DOHH2 (cell line): Measurements from ENCODE around the gene S100A8.

ENCODE experiments used
- H3F3A ChIP-seq: fragments of 200-600 bp; sonication (generic), shearing (Covaris generic); 2 replicates; pipeline ENCODE4 v1.6.0; 2016; ENCODE audit warnings: antibody characterized with exemption, mild to moderate bottlenecking; ENCODE audit not compliant: control insufficient read depth, insufficient read depth
- H3K27ac ChIP-seq: fragments of 200-600 bp; sonication (generic); 2 replicates; pipeline ENCODE4 v1.5.1; 2014; ENCODE audit warnings: low read depth, mild to moderate bottlenecking, low read length, moderate library complexity
- H3K27me3 ChIP-seq: fragments of 200-600 bp; sonication (generic); 2 replicates; pipeline ENCODE4 v1.6.1; 2014; ENCODE audit warnings: mild to moderate bottlenecking, low read length, mixed read lengths; ENCODE audit not compliant: control insufficient read depth
- H3K36me3 ChIP-seq: fragments of 200-600 bp; sonication (generic); 2 replicates; pipeline ENCODE4 v1.6.1; 2014; ENCODE audit warnings: mild to moderate bottlenecking, low read length, moderate library complexity, mixed read lengths; ENCODE audit not compliant: control insufficient read depth
- H3K4me1 ChIP-seq: fragments of 200-600 bp; sonication (generic); 2 replicates; pipeline ENCODE4 v1.6.1; 2014; ENCODE audit warnings: mild to moderate bottlenecking, low read length, mixed read lengths; ENCODE audit not compliant: control insufficient read depth
- H3K4me2 ChIP-seq: fragments of 200-600 bp; sonication (generic); 2 replicates; pipeline ENCODE4 v1.6.0; 2014; ENCODE audit warnings: mild to moderate bottlenecking, low read length, moderate library complexity
- H3K4me3 ChIP-seq: fragments of 200-600 bp; sonication (generic); 2 replicates; pipeline ENCODE4 v1.5.1; 2014; ENCODE audit warnings: mild to moderate bottlenecking, low read length, mixed read lengths
- H3K79me2 ChIP-seq: fragments of 200-600 bp; sonication (generic); 2 replicates; pipeline ENCODE4 v1.6.1; 2014; ENCODE audit warnings: mild to moderate bottlenecking, low read length, mixed read lengths; ENCODE audit not compliant: control insufficient read depth
- H3K9me2 ChIP-seq: fragments of 200-600 bp; sonication (generic); replicated peaks from 2 replicates; pipeline ENCODE4 v1.6.1; 2014; ENCODE audit warnings: mild to moderate bottlenecking, low read length, mixed read lengths; ENCODE audit not compliant: control insufficient read depth
- H3K9me3 ChIP-seq: fragments of 200-600 bp; sonication (generic); 2 replicates; pipeline ENCODE4 v1.6.1; 2014; ENCODE audit warnings: antibody characterized with exemption, low read length, mixed read lengths; ENCODE audit not compliant: control insufficient read depth, insufficient read depth
- H4K20me1 ChIP-seq: fragments of 200-600 bp; sonication (generic); 2 replicates; pipeline ENCODE4 v1.6.0; 2014; ENCODE audit warnings: low read depth, mild to moderate bottlenecking, antibody characterized with exemption, low read length, moderate library complexity; ENCODE audit not compliant: control insufficient read depth, insufficient read depth
- EZH2phosphoT487 ChIP-seq: fragments of 200-600 bp; sonication (generic); IDR thresholded peaks from 2 replicates; pipeline ENCODE4 v1.6.1; 2017; ENCODE audit warnings: borderline replicate concordance, mild to moderate bottlenecking, antibody characterized with exemption, low read length, moderate library complexity, mixed read lengths
- TF ChIP-seq, protein P1 (sequence below): fragments of 200-600 bp; sonication (generic); IDR thresholded peaks from one replicate; pipeline ENCODE4 v1.5.1; 2014; ENCODE audit warnings: antibody characterized with exemption, mild to moderate bottlenecking, low read depth, low read length; ENCODE audit not compliant: poor library complexity, severe bottlenecking

S100A8 gene

DNA sequence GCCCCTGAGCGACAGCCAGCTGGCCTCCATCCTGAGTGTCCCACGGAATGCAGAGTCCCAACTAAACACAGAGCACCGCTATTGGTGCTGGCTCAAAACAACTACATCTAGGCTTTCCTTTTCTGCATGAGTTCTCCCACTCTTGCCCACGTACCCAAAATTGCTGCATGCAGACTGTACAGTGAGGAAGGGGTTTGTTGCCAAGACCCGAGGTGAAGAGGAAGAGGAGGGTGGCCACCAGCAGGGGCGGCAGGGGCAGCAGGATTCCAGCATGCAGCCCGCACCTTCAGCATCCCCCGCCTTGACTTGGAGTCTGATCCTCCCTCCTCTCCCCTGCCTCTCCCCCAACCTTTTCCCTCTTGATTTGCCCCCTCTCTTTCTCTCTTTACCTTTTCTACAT is 25.2 kb downstream of the S100A8 start:
- H3K4me2 ChIP-seq = no peak overlapping the region
- no peaks in the 10 kb centered on the region for H3F3A ChIP-seq
- TF ChIP-seq EZH2phosphoT487 = no peak
- TF ChIP-seq, protein P1, sequence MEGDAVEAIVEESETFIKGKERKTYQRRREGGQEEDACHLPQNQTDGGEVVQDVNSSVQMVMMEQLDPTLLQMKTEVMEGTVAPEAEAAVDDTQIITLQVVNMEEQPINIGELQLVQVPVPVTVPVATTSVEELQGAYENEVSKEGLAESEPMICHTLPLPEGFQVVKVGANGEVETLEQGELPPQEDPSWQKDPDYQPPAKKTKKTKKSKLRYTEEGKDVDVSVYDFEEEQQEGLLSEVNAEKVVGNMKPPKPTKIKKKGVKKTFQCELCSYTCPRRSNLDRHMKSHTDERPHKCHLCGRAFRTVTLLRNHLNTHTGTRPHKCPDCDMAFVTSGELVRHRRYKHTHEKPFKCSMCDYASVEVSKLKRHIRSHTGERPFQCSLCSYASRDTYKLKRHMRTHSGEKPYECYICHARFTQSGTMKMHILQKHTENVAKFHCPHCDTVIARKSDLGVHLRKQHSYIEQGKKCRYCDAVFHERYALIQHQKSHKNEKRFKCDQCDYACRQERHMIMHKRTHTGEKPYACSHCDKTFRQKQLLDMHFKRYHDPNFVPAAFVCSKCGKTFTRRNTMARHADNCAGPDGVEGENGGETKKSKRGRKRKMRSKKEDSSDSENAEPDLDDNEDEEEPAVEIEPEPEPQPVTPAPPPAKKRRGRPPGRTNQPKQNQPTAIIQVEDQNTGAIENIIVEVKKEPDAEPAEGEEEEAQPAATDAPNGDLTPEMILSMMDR = no peak

DNA sequence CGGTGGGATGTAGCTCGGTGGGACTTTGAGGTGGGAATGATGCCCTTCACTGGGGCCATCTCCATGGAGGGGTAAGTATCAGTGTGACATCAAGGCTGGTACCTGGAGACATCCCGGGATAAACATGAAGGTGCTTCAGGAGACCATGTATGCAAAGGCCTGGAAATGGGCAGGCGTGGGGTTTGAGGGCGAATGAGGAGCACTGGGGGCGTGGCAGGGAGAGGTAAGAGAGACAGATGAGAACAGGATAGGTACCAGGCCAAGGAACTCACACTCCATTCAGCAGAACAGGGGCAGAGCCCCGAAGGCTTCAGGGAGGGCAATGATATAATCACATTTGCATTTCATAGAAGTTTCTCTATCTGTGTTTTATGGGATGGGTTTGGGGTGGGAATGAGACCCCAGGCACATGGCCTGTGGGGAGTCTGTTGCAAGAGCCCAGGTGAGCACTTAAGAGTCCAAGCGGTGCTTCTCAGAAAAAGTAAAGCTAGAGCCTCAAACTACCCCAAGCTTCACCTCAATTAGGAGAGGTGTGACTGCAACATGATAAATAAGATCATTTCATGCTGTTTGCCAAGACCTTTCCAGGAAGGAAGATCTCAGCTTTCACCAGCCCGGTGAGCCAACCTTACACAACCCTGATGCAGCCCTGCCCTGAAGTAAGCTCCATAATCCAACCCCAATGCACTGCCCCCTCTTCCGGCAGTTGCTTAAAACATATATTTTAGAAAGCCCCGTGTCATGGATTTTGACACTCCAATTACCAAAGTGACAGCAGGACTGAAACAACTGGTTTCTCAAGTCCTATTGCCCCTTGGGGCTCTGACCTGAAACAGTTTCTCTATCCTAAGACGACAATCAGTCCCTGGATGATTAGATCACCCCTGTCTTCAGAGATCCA is 25.9 kb downstream of the S100A8 start:
- H3K4me3 ChIP-seq = no peak overlapping the region
- TF ChIP-seq, protein P1 = no peak
- TF ChIP-seq EZH2phosphoT487 = no peak
- peaks cover 11% of the 10 kb centered on the region for H3K27me3 ChIP-seq
- no peaks in the 10 kb centered on the region for H3K79me2 ChIP-seq
- H3K27ac ChIP-seq = no peak overlapping the region
- no peak overlapping the region for H3K4me2 ChIP-seq
- no peaks in the 10 kb centered on the region for H3K4me1 ChIP-seq
- no peaks in the 10 kb centered on the region for H3K36me3 ChIP-seq
- no peaks in the 10 kb centered on the region for H3K9me3 ChIP-seq
- H3F3A ChIP-seq = no peaks in the 10 kb centered on the region
- no peaks in the 10 kb centered on the region; the same call in 1 of the 2 replicates for H4K20me1 ChIP-seq
- no peaks in the 10 kb centered on the region for H3K9me2 ChIP-seq

More for the DNA sequence above, 25.2 kb downstream of the S100A8 start:
- Histone ChIP-seq H4K20me1 (no peaks in the 10 kb centered on the region; the same call in 1 of the 2 replicates), H3K27me3 (peaks cover 11% of the 10 kb centered on the region), H3K9me2 (no peaks in the 10 kb centered on the region), H3K27ac (no peak overlapping the region), H3K9me3 (no peaks in the 10 kb centered on the region), H3K79me2 (no peaks in the 10 kb centered on the region), H3K4me3 (no peak overlapping the region), H3K36me3 (no peaks in the 10 kb centered on the region), H3K4me1 (no peaks in the 10 kb centered on the region)

DNA sequence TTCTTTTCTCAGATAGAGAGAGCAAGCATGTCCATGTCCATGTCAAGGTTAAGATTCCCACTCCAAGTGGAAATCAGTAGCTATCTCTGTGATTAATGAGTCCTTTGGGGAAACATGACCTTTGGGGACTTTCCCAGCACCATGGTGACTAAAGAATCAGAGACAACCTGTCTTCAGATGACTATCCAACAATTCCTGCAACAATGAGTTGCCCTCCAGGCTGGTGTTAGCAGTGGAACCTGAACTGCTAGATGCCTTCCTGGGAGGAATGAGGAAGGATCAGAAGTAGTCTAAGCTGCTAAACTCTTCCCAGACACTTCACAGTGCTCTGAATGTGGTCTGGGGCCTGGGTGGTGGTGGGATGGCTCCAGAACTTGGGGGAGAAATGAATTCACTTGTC is 26.7 kb downstream of the S100A8 start:
- H3K4me3 ChIP-seq = no peak overlapping the region
- no peak for TF ChIP-seq EZH2phosphoT487
- TF ChIP-seq, protein P1 = no peak
- H3K27me3 ChIP-seq = peaks cover 11% of the 10 kb centered on the region
- no peaks in the 10 kb centered on the region for H3F3A ChIP-seq
- no peaks in the 10 kb centered on the region for H3K4me1 ChIP-seq
- H3K36me3 ChIP-seq = no peaks in the 10 kb centered on the region
- H3K4me2 ChIP-seq = no peak overlapping the region
- no peak overlapping the region for H3K27ac ChIP-seq
- H3K9me2 ChIP-seq = no peaks in the 10 kb centered on the region
- H4K20me1 ChIP-seq = no peaks in the 10 kb centered on the region; the same call in 1 of the 2 replicates
- H3K9me3 ChIP-seq = no peaks in the 10 kb centered on the region
- no peaks in the 10 kb centered on the region for H3K79me2 ChIP-seq
